A549 (cell line): Measurements from ENCODE around the gene RUVBL1.

Experiments used
- CHD2 ChIP-seq: fragments of 150-350 bp; IDR thresholded peaks from 2 replicates; pipeline ENCODE4 v1.6.1; 2014; ENCODE audit warnings: low read length; ENCODE audit not compliant: partially characterized antibody
- CTCF ChIP-seq: fragments of >200 bp; sonication (Bioruptor Twin); formaldehyde crosslinking; IDR thresholded peaks from 3 replicates; pipeline ENCODE4 v1.5.1; 2016
- ESRRA ChIP-seq: fragments of 150-350 bp; IDR thresholded peaks from 2 replicates; pipeline ENCODE4 v1.6.1; 2014; ENCODE audit warnings: mild to moderate bottlenecking, low read length, borderline replicate concordance
- MAX ChIP-seq: IDR thresholded peaks from 2 replicates; pipeline ENCODE4 v1.6.1; 2012
- MYC ChIP-seq: IDR thresholded peaks from 2 replicates; pipeline ENCODE4 v1.6.1; 2012; ENCODE audit warnings: mild to moderate bottlenecking, inconsistent platforms, low read length, improper control_type of control experiment, borderline replicate concordance
- POLR2A ChIP-seq: IDR thresholded peaks from 2 replicates; pipeline ENCODE4 v1.6.1; 2012; ENCODE audit warnings: mild to moderate bottlenecking, low read length
- RFX5 ChIP-seq: fragments of 450-650 bp; IDR thresholded peaks from 2 replicates; pipeline ENCODE4 v1.7.1; 2014; ENCODE audit warnings: antibody characterized with exemption, mild to moderate bottlenecking, moderate library complexity
- RNF2 ChIP-seq: fragments of 200-600 bp; sonication (generic); IDR thresholded peaks from 2 replicates; pipeline ENCODE4 v1.6.1; 2016; ENCODE audit warnings: low read depth, mild to moderate bottlenecking, antibody characterized with exemption, moderate library complexity, borderline replicate concordance
- USF2 ChIP-seq: fragments of 450-650 bp; IDR thresholded peaks from 2 replicates; pipeline ENCODE4 v1.6.1; 2014; ENCODE audit warnings: antibody characterized with exemption

- TF ChIP-seq RFX5 (no peak), CTCF (no peak), POLR2A (no peak), ESRRA (no peak), MYC (no peak), MAX (no peak), CHD2 (no peak), USF2 (no peak), RNF2 (no peak)
Observed at GRCh38 chr3:128063865-128064264, 59.7 kb downstream of the RUVBL1 start.
